ENCODE data around the gene NOP10. TPM values are rescaled to one million over a fixed set of nuclear protein-coding genes. Genes with fewer than 3 reads are reported as not detected.

Gene NOP10
- total and polyA plus RNA-seq, 2 of the 13 experiments (the other 11 are each of a cell fraction or from before 2014, with no cell fraction given), result 239 to 369 TPM

DNA sequence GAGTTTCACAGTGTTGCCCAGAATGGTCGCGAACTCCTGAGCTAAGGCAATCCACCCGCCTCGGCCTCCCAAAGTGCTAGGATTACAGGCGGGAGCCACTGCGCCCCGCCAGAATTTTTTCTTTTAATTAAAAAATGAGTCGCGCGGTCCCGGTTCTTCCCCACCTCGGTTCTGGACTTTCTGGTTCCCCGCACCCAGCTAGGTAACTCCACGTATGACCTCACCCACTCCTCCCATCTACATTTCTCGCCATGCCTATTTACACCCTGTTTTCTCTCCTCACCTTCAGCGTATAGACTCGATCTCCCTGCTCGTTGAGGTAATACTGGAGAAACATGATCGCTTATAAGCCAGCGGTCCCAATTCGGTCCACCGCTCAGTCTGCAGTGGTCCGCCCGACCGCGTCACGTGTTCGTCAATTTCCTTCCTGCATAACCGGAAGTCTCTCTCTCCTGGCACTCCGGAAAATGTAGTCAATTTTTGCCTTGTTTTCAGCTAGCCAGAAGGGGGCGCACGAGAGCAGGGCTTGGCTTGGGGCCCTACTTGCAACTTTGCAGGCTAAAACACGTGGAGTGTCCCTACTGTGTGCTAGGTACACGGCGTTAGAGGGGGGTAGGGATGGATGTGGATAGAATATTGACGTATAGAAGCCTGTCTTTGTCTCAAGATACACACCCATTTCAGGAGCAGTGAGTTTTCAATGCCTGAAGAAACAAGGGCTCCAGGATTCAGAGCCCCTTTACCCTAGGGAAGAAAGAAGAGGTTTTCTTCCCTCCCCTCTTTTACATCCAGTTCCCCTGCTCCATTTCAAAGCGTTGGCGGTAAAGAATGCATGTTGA, at the start of gene NOP10, which contains the start of gene NUTM1 (continued):
- TF ChIP-seq NR2F1 (CRISPR knock-in tag; IDR thresholded peaks at IDR 0.05), result no peak
- peak; percentile 75; the same call in 1 of the 2 replicates for TF ChIP-seq ZMYM3 (CRISPR knock-in tag; IDR thresholded peaks at IDR 0.05)
- TF ChIP-seq, protein P1, sequence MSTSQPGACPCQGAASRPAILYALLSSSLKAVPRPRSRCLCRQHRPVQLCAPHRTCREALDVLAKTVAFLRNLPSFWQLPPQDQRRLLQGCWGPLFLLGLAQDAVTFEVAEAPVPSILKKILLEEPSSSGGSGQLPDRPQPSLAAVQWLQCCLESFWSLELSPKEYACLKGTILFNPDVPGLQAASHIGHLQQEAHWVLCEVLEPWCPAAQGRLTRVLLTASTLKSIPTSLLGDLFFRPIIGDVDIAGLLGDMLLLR (CRISPR knock-in tag; IDR thresholded peaks at IDR 0.05), result peak; percentile 65
- no peak for TF ChIP-seq KLF16 (CRISPR knock-in tag; IDR thresholded peaks at IDR 0.05)
- no peak for TF ChIP-seq ZNF207 (IDR thresholded peaks at IDR 0.05; ENCODE audit: borderline replicate concordance)
- no peak for TF ChIP-seq KLF12 (CRISPR knock-in tag; IDR thresholded peaks at IDR 0.05; ENCODE audit: borderline replicate concordance)
- no peak for TF ChIP-seq ZNF136 (CRISPR knock-in tag; IDR thresholded peaks at IDR 0.05; ENCODE audit: low read depth)
- TF ChIP-seq PLSCR1 (CRISPR knock-in tag; IDR thresholded peaks at IDR 0.05; ENCODE audit: borderline replicate concordance), result no peak
- no peak for TF ChIP-seq TBP (CRISPR knock-in tag; IDR thresholded peaks at IDR 0.05)
- TF ChIP-seq FOXK2 (IDR thresholded peaks at IDR 0.05), result no peak; the same call in none of the 2 replicates
- TF ChIP-seq ZNF230 (CRISPR knock-in tag; IDR thresholded peaks at IDR 0.05), result peak; percentile 92
- peak; percentile 47 for TF ChIP-seq CEBPG (CRISPR knock-in tag; IDR thresholded peaks at IDR 0.05)
- TF ChIP-seq ZNF503 (CRISPR knock-in tag; IDR thresholded peaks at IDR 0.05), result peak; percentile 42; the same call in 1 of the 2 replicates
- TF ChIP-seq RERE (CRISPR knock-in tag; IDR thresholded peaks at IDR 0.05; ENCODE audit: low read depth), result no peak
- no peak for TF ChIP-seq ZIK1 (CRISPR knock-in tag; IDR thresholded peaks at IDR 0.05; ENCODE audit: borderline replicate concordance, low read depth)
- TF ChIP-seq ZNF7 (CRISPR knock-in tag; IDR thresholded peaks at IDR 0.05), result no peak
